Adrenal gland (tissue), 12 donors: ENCODE results near the gene HEPHL1. TPM values are rescaled to one million over a fixed set of nuclear protein-coding genes. Genes with fewer than 3 reads are reported as not detected.

Experiments
- DNase-seq, 7 donors: peaks; one replicate each; pipeline ENCODE4 v3.0.0-alpha.2; 2019 to 2020
- H3K27ac ChIP-seq, 5 donors: fragments of 200-600 bp; sonication (generic) in 4 of 5; 1 replicate in 3 of 5; 2 replicates in 2 of 5; pipeline versions ENCODE4 v1.5.1 to v1.8.0; 2016 to 2020; ENCODE audit warnings: mild to moderate bottlenecking in 1 of 5
- H3K27me3 ChIP-seq: fragments of 200-600 bp; 2 replicates; pipeline ENCODE4 v1.8.0; 2021
- H3K36me3 ChIP-seq, 2 donors: fragments of 200-600 bp; replicated peaks in 1 of 2; 1 replicate in 1 of 2; 2 replicates in 1 of 2; pipeline versions ENCODE4 v1.5.1 to v1.8.0; 2018 to 2022
- H3K4me1 ChIP-seq, 2 donors: fragments of 200-600 bp; replicated peaks in 1 of 2; 1 replicate in 1 of 2; 2 replicates in 1 of 2; pipeline versions ENCODE4 v1.5.1 to v1.8.0; 2018 to 2021
- H3K4me3 ChIP-seq, 4 donors: fragments of 200-600 bp; sonication (generic) in 3 of 4; one replicate each; pipeline ENCODE4 v1.5.1; 2016 to 2018
- H3K9me3 ChIP-seq, 3 donors: fragments of 200-600 bp; sonication (generic) in 1 of 3; replicated peaks in 1 of 3; 1 replicate in 2 of 3; 2 replicates in 1 of 3; pipeline versions ENCODE4 v1.5.1 to v1.8.0; 2016 to 2021
- POLR2A ChIP-seq, 2 donors: fragments of 450-650 bp; IDR thresholded peaks; one replicate each; pipeline ENCODE4 v1.6.1; 2017; ENCODE audit warnings: antibody characterized with exemption in 2 of 2, mild to moderate bottlenecking in 2 of 2, moderate library complexity in 1 of 2
- WGBS, 4 donors: extraction: QIAGEN DNeasy Blood & Tissue Kit in 2 of 4; methylation state at CpG; one replicate each; pipeline versions ENCODE4 v1.1.5 to v1.1.7; 2013 to 2017; 5-methylcytosine and 5-hydroxymethylcytosine counted together
- intact Hi-C, 2 donors: fragments of 100-400 bp; cut with DNase I; formaldehyde crosslinking; loops; one replicate each; pipeline versions ENCODE4 v1.14.1 to v1.15.0; 2022 to 2023
- polyA plus RNA-seq, 3 donors: library from polyadenylated mRNA; stranded (reverse); fragments of 200-250 nt in 2 of 3; fragments of 350-450 nt in 1 of 3; fragmentation: Illumina TruSeq in 1 of 3; extraction: RNeasy Lipid Tissue Mini Kit (QIAGEN cat#74804) in 1 of 3; gene quantifications; one replicate each; pipeline ENCODE4 v1.2.3, GENCODE V29; 2013 to 2014
- total RNA-seq, 9 donors: library from RNA; depleted of rRNA in 4 of 9; stranded (reverse); fragments of >200 nt in 4 of 9; fragments of 120-200 nt in 1 of 9; fragmentation: NEBNext Ultra II Directional in 1 of 9; extraction: Animal tissue kit (Norgen Biotek cat#: 25700) in 1 of 9; gene quantifications; one replicate each; pipeline versions ENCODE4 v1.1.0 to v1.2.4, GENCODE V29; 2013 to 2023
- TF ChIP-seq, protein P1 (sequence below), 6 experiments: fragments of 450-650 bp in 4 of 6; fragments of 200-600 bp in 2 of 6; sonication (generic) in 1 of 6; IDR thresholded peaks; 1 replicate in 5 of 6; 2 replicates in 1 of 6; pipeline versions ENCODE4 v1.5.1 to v1.8.0; 2016 to 2021; ENCODE audit warnings: antibody characterized with exemption in 6 of 6, mild to moderate bottlenecking in 2 of 6, moderate library complexity in 1 of 6
- donor health status: healthy with polysubstance abuse.
- donor health status: Bipolar disorder and iron deficiency.
- donor health status: DM: yes; HTN: yes; CAD: no.
- donor health status: DM: no; HTN: no; CAD: no.
- donor health status: DM: no; HTN: no; CAD: no.
- donor health status: DM: yes; HTN: yes; CAD: no.

Gene HEPHL1
- total and polyA plus RNA-seq, 12 donors, result 0.06 TPM; not detected in 11

GRCh38 chr11:93983542-93984195, 37.5 kb upstream of the HEPHL1 start:
- Histone ChIP-seq H3K9me3 (no peaks in the 10 kb centered on the region), H3K4me3 (no peak overlapping the region), H3K36me3 (no peaks in the 10 kb centered on the region), H3K27ac (no peak overlapping the region), H3K4me1 (no peaks in the 10 kb centered on the region), H3K27me3 (no peaks in the 10 kb centered on the region)
- intact Hi-C loops, result no loop called here
- 36 to 77% (median 59%) methylated on average over 3 of the region's 3 CpGs for WGBS, 4 donors
- TF ChIP-seq, protein P1, sequence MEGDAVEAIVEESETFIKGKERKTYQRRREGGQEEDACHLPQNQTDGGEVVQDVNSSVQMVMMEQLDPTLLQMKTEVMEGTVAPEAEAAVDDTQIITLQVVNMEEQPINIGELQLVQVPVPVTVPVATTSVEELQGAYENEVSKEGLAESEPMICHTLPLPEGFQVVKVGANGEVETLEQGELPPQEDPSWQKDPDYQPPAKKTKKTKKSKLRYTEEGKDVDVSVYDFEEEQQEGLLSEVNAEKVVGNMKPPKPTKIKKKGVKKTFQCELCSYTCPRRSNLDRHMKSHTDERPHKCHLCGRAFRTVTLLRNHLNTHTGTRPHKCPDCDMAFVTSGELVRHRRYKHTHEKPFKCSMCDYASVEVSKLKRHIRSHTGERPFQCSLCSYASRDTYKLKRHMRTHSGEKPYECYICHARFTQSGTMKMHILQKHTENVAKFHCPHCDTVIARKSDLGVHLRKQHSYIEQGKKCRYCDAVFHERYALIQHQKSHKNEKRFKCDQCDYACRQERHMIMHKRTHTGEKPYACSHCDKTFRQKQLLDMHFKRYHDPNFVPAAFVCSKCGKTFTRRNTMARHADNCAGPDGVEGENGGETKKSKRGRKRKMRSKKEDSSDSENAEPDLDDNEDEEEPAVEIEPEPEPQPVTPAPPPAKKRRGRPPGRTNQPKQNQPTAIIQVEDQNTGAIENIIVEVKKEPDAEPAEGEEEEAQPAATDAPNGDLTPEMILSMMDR (IDR thresholded peaks at IDR 0.05), result no peak
- no peak for TF ChIP-seq POLR2A (IDR thresholded peaks at IDR 0.05)
- no peak for DNase-seq

DNA sequence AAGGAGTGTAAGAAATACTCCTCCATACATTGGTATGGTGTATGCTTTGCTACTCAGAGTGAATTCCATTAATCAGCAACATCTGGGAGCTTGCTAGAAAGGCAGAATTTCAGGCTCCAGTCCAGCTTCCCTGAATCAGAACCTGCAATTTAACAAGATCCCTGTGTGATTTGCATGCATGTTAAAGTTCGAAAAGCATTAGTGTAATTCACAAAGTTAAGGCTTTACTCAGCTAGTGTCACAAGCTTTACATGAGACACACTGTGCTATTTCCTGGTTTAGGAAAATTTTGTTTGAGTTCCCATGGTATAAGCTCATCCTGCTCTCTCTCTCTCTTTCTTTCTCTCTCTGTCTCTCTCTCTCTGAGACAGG, 37.0 kb upstream of the HEPHL1 start:
- Histone ChIP-seq H3K9me3 (no peaks in the 10 kb centered on the region), H3K27me3 (no peaks in the 10 kb centered on the region), H3K27ac (no peak overlapping the region), H3K4me1 (no peaks in the 10 kb centered on the region), H3K4me3 (no peak overlapping the region), H3K36me3 (no peaks in the 10 kb centered on the region)
- intact Hi-C loops, result no loop called here
- TF ChIP-seq, protein P1 (IDR thresholded peaks at IDR 0.05), result no peak
- no peak for TF ChIP-seq POLR2A (IDR thresholded peaks at IDR 0.05)
- 67 to 100% (median 77%) methylated on average over 1 of the region's 1 CpG for WGBS, 4 donors
- DNase-seq, result no peak

- intact Hi-C loops, result no loop called here
- H3K27ac ChIP-seq, result no peak overlapping the region
- no peak for DNase-seq
- no peak for TF ChIP-seq POLR2A (IDR thresholded peaks at IDR 0.05)
- TF ChIP-seq, protein P1 (IDR thresholded peaks at IDR 0.05), result no peak
- H3K36me3 ChIP-seq, result no peaks in the 10 kb centered on the region
- no peaks in the 10 kb centered on the region for H3K4me1 ChIP-seq
- H3K9me3 ChIP-seq, result no peaks in the 10 kb centered on the region
- WGBS, 4 donors, result 40 to 67% (median 54%) methylated on average over 2 of the region's 2 CpGs
- no peak overlapping the region for H3K4me3 ChIP-seq
- H3K27me3 ChIP-seq, result no peaks in the 10 kb centered on the region
Observed at GRCh38 chr11:93984936-93985335, 36.2 kb upstream of the HEPHL1 start.

DNA sequence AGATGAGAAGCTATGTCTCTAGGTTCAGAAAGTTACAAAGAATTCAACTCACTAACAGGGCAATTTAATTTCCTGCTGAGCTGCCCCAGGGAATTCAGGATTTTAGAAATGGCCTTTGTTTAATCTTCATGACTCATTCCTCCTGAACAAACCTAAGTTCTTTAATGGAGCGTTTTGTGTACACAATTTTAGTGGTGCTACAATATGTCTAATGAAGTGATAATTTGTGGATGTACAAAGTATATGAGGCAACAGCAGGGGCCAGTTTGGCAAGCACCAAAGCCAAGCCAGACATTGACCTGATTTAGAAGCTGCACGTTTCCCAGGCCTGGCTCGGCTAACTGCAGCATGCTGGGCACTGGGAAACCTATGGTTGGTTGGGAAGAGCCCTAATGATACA, 34.4 kb upstream of the HEPHL1 start:
- intact Hi-C loops, result no loop called here
- Histone ChIP-seq H3K4me3 (no peak overlapping the region), H3K4me1 (no peaks in the 10 kb centered on the region), H3K27ac (no peak overlapping the region), H3K36me3 (no peaks in the 10 kb centered on the region), H3K27me3 (no peaks in the 10 kb centered on the region), H3K9me3 (no peaks in the 10 kb centered on the region)
- DNase-seq, result peak in 1 of 7 donors; percentile 21
- no peak for TF ChIP-seq POLR2A (IDR thresholded peaks at IDR 0.05)
- TF ChIP-seq, protein P1 (IDR thresholded peaks at IDR 0.05), result no peak
- 46 to 73% (median 56%) methylated on average over 3 of the region's 3 CpGs for WGBS, 4 donors
